IMR-90 (cell line): ENCODE measurements around the gene DIAPH2. TPM values are rescaled to one million over a fixed set of nuclear protein-coding genes. Genes with fewer than 3 reads are reported as not detected.

Experiments used
- ATAC-seq: fragments of 200-7000 bp; cut with Tn5 transposase; 2 replicates; pipeline ENCODE4 v1.9.1; 2020; ENCODE audit warnings: low read depth, mild to moderate bottlenecking, moderate library complexity
- BruUV-seq: library from RNA; stranded (reverse); fragments of 400-500 nt; replicated peaks from 2 replicates; lab custom pipeline; 2021; lab: Mats Ljungman, UMichigan
- CTCF ChIA-PET: fragments of 300-600 bp; formaldehyde crosslinking; extraction: SDS; loops from one replicate; lab custom pipeline; 2021; ENCODE audit warnings: antibody characterized with exemption; lab: Yijun Ruan, JAX
- POLR2A ChIA-PET: fragments of 300-600 bp; sonication (Branson Sonifier 250); formaldehyde crosslinking; loops from one replicate; lab custom pipeline; 2022; ENCODE audit warnings: antibody characterized with exemption; ENCODE audit not compliant: unreplicated experiment; lab: Charles Lee
- DNase-seq: peaks from one replicate; pipeline ENCODE4 v3.0.0; 2013
- H2AFZ ChIP-seq: replicated peaks from 2 replicates; pipeline ENCODE3; 2013; ENCODE audit warnings: low read length, mild to moderate bottlenecking; ENCODE audit not compliant: poor library complexity
- H2AK5ac ChIP-seq: 2 replicates; pipeline ENCODE4 v1.6.1; 2013; ENCODE audit warnings: low read depth, low read length, inconsistent platforms
- H2AK9ac ChIP-seq: replicated peaks from 2 replicates; pipeline ENCODE3; 2013; ENCODE audit warnings: mild to moderate bottlenecking, low read depth, low read length, moderate library complexity; ENCODE audit not compliant: poor library complexity
- H2BK120ac ChIP-seq: 2 replicates; pipeline ENCODE4 v1.6.1; 2013; ENCODE audit warnings: low read depth, low read length, inconsistent platforms
- H2BK15ac ChIP-seq: 3 replicates; pipeline ENCODE4 v1.6.1; 2013; ENCODE audit warnings: low read depth, low read length, inconsistent platforms
- H2BK20ac ChIP-seq: 2 replicates; pipeline ENCODE4 v1.6.1; 2013; ENCODE audit warnings: low read depth, mild to moderate bottlenecking, inconsistent platforms, low read length, moderate library complexity
- H2BK5ac ChIP-seq: 2 replicates; pipeline ENCODE4 v1.6.1; 2013; ENCODE audit warnings: mild to moderate bottlenecking, low read depth, low read length, inconsistent platforms; ENCODE audit not compliant: poor library complexity, severe bottlenecking
- H3K14ac ChIP-seq: replicated peaks from 2 replicates; pipeline ENCODE4 v1.6.1; 2013; ENCODE audit warnings: low read depth, low read length, inconsistent platforms
- H3K18ac ChIP-seq: 2 replicates; pipeline ENCODE4 v1.6.1; 2013; ENCODE audit warnings: low read depth, low read length, control low read depth
- H3K23ac ChIP-seq: 2 replicates; pipeline ENCODE4 v1.6.1; 2013; ENCODE audit warnings: low read depth, low read length, inconsistent platforms
- H3K27ac ChIP-seq: 2 replicates; pipeline ENCODE4 v1.5.1; 2013; ENCODE audit warnings: mild to moderate bottlenecking, control low read depth, low read length; ENCODE audit not compliant: insufficient read depth
- H3K27me3 ChIP-seq: 2 replicates; pipeline ENCODE4 v1.6.1; 2013; ENCODE audit warnings: low read length; ENCODE audit not compliant: control insufficient read depth, insufficient read depth
- H3K36me3 ChIP-seq: 2 replicates; pipeline ENCODE4 v1.6.1; 2013; ENCODE audit warnings: low read length, mixed read lengths; ENCODE audit not compliant: control insufficient read depth, insufficient read depth
- H3K4ac ChIP-seq: 2 replicates; pipeline ENCODE4 v1.6.1; 2013; ENCODE audit warnings: low read depth, low read length, inconsistent platforms
- H3K4me1 ChIP-seq: 2 replicates; pipeline ENCODE4 v1.6.1; 2013; ENCODE audit warnings: low read length, mixed read lengths; ENCODE audit not compliant: control insufficient read depth, insufficient read depth
- H3K4me2 ChIP-seq: 2 replicates; pipeline ENCODE4 v1.6.1; 2013; ENCODE audit warnings: low read depth, mild to moderate bottlenecking, control low read depth, low read length, moderate library complexity
- H3K4me3 ChIP-seq: 2 replicates; pipeline ENCODE4 v1.5.1; 2013; ENCODE audit warnings: low read depth, mild to moderate bottlenecking, control low read depth, low read length, moderate library complexity; ENCODE audit not compliant: insufficient read depth
- H3K56ac ChIP-seq: 2 replicates; pipeline ENCODE4 v1.6.1; 2013; ENCODE audit warnings: low read length, inconsistent platforms; ENCODE audit not compliant: insufficient read depth; ENCODE audit errors: extremely low read depth
- H3K79me1 ChIP-seq, 2 experiments: 2 replicates each; pipeline ENCODE4 v1.6.1; 2013; ENCODE audit warnings: low read length in 2 of 2, inconsistent platforms in 1 of 2, low read depth in 1 of 2
- H3K9ac ChIP-seq: 2 replicates; pipeline ENCODE4 v1.6.1; 2013; ENCODE audit warnings: low read depth, low read length, control low read depth
- H3K9me1 ChIP-seq: 2 replicates; pipeline ENCODE4 v1.6.1; 2013; ENCODE audit warnings: low read length, inconsistent platforms; ENCODE audit not compliant: insufficient read depth
- H3K9me3 ChIP-seq: 2 replicates; pipeline ENCODE4 v1.6.1; 2013; ENCODE audit warnings: low read length; ENCODE audit not compliant: control insufficient read depth, insufficient read depth
- H4K20me1 ChIP-seq: 2 replicates; pipeline ENCODE4 v1.6.1; 2013; ENCODE audit warnings: low read length, inconsistent platforms; ENCODE audit not compliant: insufficient read depth
- H4K5ac ChIP-seq: 2 replicates; pipeline ENCODE4 v1.6.1; 2013; ENCODE audit warnings: mild to moderate bottlenecking, low read depth, low read length, control low read depth
- H4K8ac ChIP-seq, 2 experiments: 2 replicates each; pipeline ENCODE4 v1.6.1; 2013; ENCODE audit warnings: low read depth in 2 of 2, low read length in 2 of 2, control low read depth in 1 of 2, inconsistent platforms in 1 of 2
- H4K91ac ChIP-seq: 2 replicates; pipeline ENCODE4 v1.6.1; 2013; ENCODE audit warnings: low read depth, low read length, inconsistent platforms; ENCODE audit not compliant: insufficient read depth
- BHLHE40 ChIP-seq: fragments of 150-350 bp; IDR thresholded peaks from 2 replicates; pipeline ENCODE4 v1.6.1; 2016; ENCODE audit warnings: mild to moderate bottlenecking, low read depth, low read length
- CEBPB ChIP-seq: IDR thresholded peaks from 2 replicates; pipeline ENCODE4 v1.6.1; 2012; ENCODE audit warnings: low read depth, low read length, improper control_type of control experiment
- CHD1 ChIP-seq: IDR thresholded peaks from 2 replicates; pipeline ENCODE4 v1.6.1; 2012; ENCODE audit warnings: low read depth, low read length, improper control_type of control experiment
- CTCF ChIP-seq: conservative IDR thresholded peaks from 2 replicates; pipeline ENCODE4 v1.5.1; 2012; ENCODE audit warnings: mild to moderate bottlenecking, low read depth, low read length, improper control_type of control experiment
- ELK1 ChIP-seq: fragments of 150-350 bp; IDR thresholded peaks from 2 replicates; pipeline ENCODE4 v1.6.1; 2016; ENCODE audit warnings: low read depth, mild to moderate bottlenecking, low read length, moderate library complexity, borderline replicate concordance
- FOS ChIP-seq: fragments of 150-350 bp; IDR thresholded peaks from 2 replicates; pipeline ENCODE4 v1.6.1; 2016; ENCODE audit warnings: low read depth, low read length
- MAZ ChIP-seq: IDR thresholded peaks from 2 replicates; pipeline ENCODE4 v1.6.1; 2012; ENCODE audit warnings: low read depth, mild to moderate bottlenecking, low read length, improper control_type of control experiment, moderate library complexity, borderline replicate concordance
- MXI1 ChIP-seq: IDR thresholded peaks from 2 replicates; pipeline ENCODE4 v1.6.1; 2012; ENCODE audit warnings: low read depth, mild to moderate bottlenecking, low read length, moderate library complexity, borderline replicate concordance
- POLR2A ChIP-seq: IDR thresholded peaks from 2 replicates; pipeline ENCODE4 v1.6.1; 2012; ENCODE audit warnings: mild to moderate bottlenecking, low read depth, low read length
- RAD21 ChIP-seq: IDR thresholded peaks from 2 replicates; pipeline ENCODE4 v1.6.1; 2012; ENCODE audit warnings: low read length, improper control_type of control experiment
- RCOR1 ChIP-seq: IDR thresholded peaks from 2 replicates; pipeline ENCODE4 v1.6.1; 2012; ENCODE audit warnings: mild to moderate bottlenecking, low read length, improper control_type of control experiment; ENCODE audit not compliant: insufficient replicate concordance
- RFX5 ChIP-seq: IDR thresholded peaks from 2 replicates; pipeline ENCODE4 v1.8.0; 2012; ENCODE audit warnings: low read depth, mild to moderate bottlenecking, low read length, moderate library complexity
- USF2 ChIP-seq: fragments of 150-350 bp; IDR thresholded peaks from 2 replicates; pipeline ENCODE4 v1.6.1; 2017; ENCODE audit warnings: mild to moderate bottlenecking, antibody characterized with exemption, low read length, low read depth
- dilution Hi-C: fragments of 300-500 bp; cut with HindIII; formaldehyde crosslinking; loops from one replicate; pipeline ENCODE4 v1.14.3; 2018; ENCODE audit warnings: low sequenced_read_pairs; ENCODE audit not compliant: unreplicated experiment
- in situ Hi-C: fragments of 300-500 bp; cut with MboI; formaldehyde crosslinking; loops from 3 replicates; pipeline ENCODE4 v1.14.3; 2019; ENCODE audit warnings: low sequenced_read_pairs, inconsistent platforms, mixed read lengths
- intact Hi-C: fragments of 100-400 bp; cut with micrococcal nuclease; formaldehyde crosslinking; loops from 2 replicates; pipeline ENCODE4 v1.10.0; 2022
- polyA plus RNA-seq, 3 experiments: library from polyadenylated mRNA; depleted of rRNA; stranded (reverse); fragments of >200 nt; gene quantifications; 2 replicates each; pipeline ENCODE4 v1.2.3, GENCODE V29; 2012; ENCODE audit warnings: low replicate concordance in 1 of 3
- total RNA-seq: library from RNA; depleted of rRNA; stranded (reverse); fragments of >200 nt; gene quantifications from 2 replicates; pipeline ENCODE4 v1.2.3, GENCODE V29; 2012

The DIAPH2 gene
- total and polyA plus RNA-seq, 2 of the 4 experiments (the other 2 are of a cell fraction): 3.6 to 19.9 TPM

GRCh38 chrX:97363843-97364242 lies 679.2 kb downstream of the DIAPH2 start:
- intact Hi-C loops (no loop called here), dilution Hi-C loops (no loop called here), in situ Hi-C loops (no loop called here)
- no peaks in the 10 kb centered on the region for H3K27me3 ChIP-seq
- no peaks in the 10 kb centered on the region for H4K20me1 ChIP-seq
- H4K91ac ChIP-seq: no peak overlapping the region
- H2BK5ac ChIP-seq: no peak overlapping the region
- no peak overlapping the region for H2AK5ac ChIP-seq
- H3K4me1 ChIP-seq: no peaks in the 10 kb centered on the region
- H3K4me3 ChIP-seq: no peak overlapping the region
- H3K56ac ChIP-seq: no peak overlapping the region
- no peak overlapping the region for H3K18ac ChIP-seq
- H3K36me3 ChIP-seq: no peaks in the 10 kb centered on the region
- no peaks in the 10 kb centered on the region for H3K79me1 ChIP-seq
- no peak for DNase-seq
- no peak overlapping the region for H3K9ac ChIP-seq
- POLR2A ChIA-PET: no interaction called here
- no peak for TF ChIP-seq USF2
- no peak for TF ChIP-seq RFX5
- no peak for TF ChIP-seq CEBPB
- no peak for TF ChIP-seq FOS
- TF ChIP-seq BHLHE40: no peak
- no peak for TF ChIP-seq MXI1
- no peak for TF ChIP-seq ELK1
- no peak for TF ChIP-seq MAZ
- no peak for TF ChIP-seq RAD21
- TF ChIP-seq RCOR1: no peak
- TF ChIP-seq POLR2A: no peak
- no peak for TF ChIP-seq CTCF
- TF ChIP-seq CHD1: no peak
- H3K23ac ChIP-seq: no peak overlapping the region
- CTCF ChIA-PET: interaction anchor here (0.5 to 0.7 kb wide), 2 partner anchors 62 to 969 kb away, joined by 3 to 4 read pairs; no protein-coding TSS in a partner anchor
- no peak overlapping the region for H2AK9ac ChIP-seq
- no peak overlapping the region for H3K4me2 ChIP-seq
- no peak overlapping the region for H2BK120ac ChIP-seq
- H4K8ac ChIP-seq: no peak overlapping the region
- H3K9me3 ChIP-seq: no peaks in the 10 kb centered on the region
- no peak overlapping the region for H2BK15ac ChIP-seq
- BruUV-seq: no TSS peak
- H3K9me1 ChIP-seq: no peaks in the 10 kb centered on the region; the same call in 1 of the 2 replicates
- no peak overlapping the region for H3K14ac ChIP-seq
- no peak overlapping the region for H3K4ac ChIP-seq
- no peak overlapping the region for H3K27ac ChIP-seq
- no peak overlapping the region for H4K5ac ChIP-seq
- no peak overlapping the region for H2BK20ac ChIP-seq
- no peak for ATAC-seq
- no peak overlapping the region for H2AFZ ChIP-seq
